Thyroid gland (tissue), 4 donors: ENCODE measurements around the gene TAS2R60. TPM values are rescaled to one million over a fixed set of nuclear protein-coding genes. Genes with fewer than 3 reads are reported as not detected.

Experiments
- DNase-seq, 2 donors: peaks; one replicate each; pipeline ENCODE4 v3.0.0-alpha.2; 2019
- H3K27ac ChIP-seq, 3 donors: fragments of 200-600 bp; sonication (generic); 1 replicate in 2 of 3; 2 replicates in 1 of 3; pipeline ENCODE4 v1.5.1; 2016 to 2019; ENCODE audit warnings: mild to moderate bottlenecking in 1 of 3, moderate library complexity in 1 of 3
- H3K27me3 ChIP-seq: fragments of 200-600 bp; sonication (generic); one replicate; pipeline ENCODE4 v1.5.1; 2019
- H3K36me3 ChIP-seq, 2 donors: fragments of 200-600 bp; sonication (generic); one replicate each; pipeline ENCODE4 v1.5.1; 2016 to 2019
- H3K4me1 ChIP-seq, 2 donors: fragments of 200-600 bp; sonication (generic); one replicate each; pipeline ENCODE4 v1.5.1; 2017 to 2019
- H3K4me3 ChIP-seq, 3 donors: fragments of 200-600 bp; sonication (generic); replicated peaks in 1 of 3; 1 replicate in 2 of 3; 2 replicates in 1 of 3; pipeline ENCODE4 v1.5.1; 2016; ENCODE audit warnings: mild to moderate bottlenecking in 1 of 3
- H3K9me3 ChIP-seq: fragments of 200-600 bp; sonication (generic); one replicate; pipeline ENCODE4 v1.5.1; 2017
- POLR2A ChIP-seq, 2 donors: fragments of 450-650 bp; IDR thresholded peaks; one replicate each; pipeline ENCODE4 v1.6.1; 2017; ENCODE audit warnings: antibody characterized with exemption in 2 of 2, mild to moderate bottlenecking in 2 of 2, moderate library complexity in 1 of 2
- WGBS, 2 donors: methylation state at CpG; one replicate each; pipeline ENCODE4 v1.1.5; 2017; 5-methylcytosine and 5-hydroxymethylcytosine counted together
- intact Hi-C: fragments of 100-400 bp; cut with DNase I; formaldehyde crosslinking; loops from one replicate; pipeline ENCODE4 v1.15.1; 2023
- total RNA-seq, 4 donors: library from RNA; depleted of rRNA; stranded (reverse); fragments of >200 nt; gene quantifications; one replicate each; pipeline ENCODE4 v1.2.3, GENCODE V29; 2016
- TF ChIP-seq, protein P1 (sequence below), 6 experiments: fragments of 200-600 bp in 3 of 6; fragments of 450-650 bp in 3 of 6; sonication (generic) in 3 of 6; IDR thresholded peaks; one replicate each; pipeline ENCODE4 v1.5.1; 2016 to 2019; ENCODE audit warnings: antibody characterized with exemption in 6 of 6, mild to moderate bottlenecking in 2 of 6, inconsistent platforms in 1 of 6, moderate library complexity in 1 of 6

TAS2R60 gene
- total RNA-seq, 4 donors from 2014 or later, result not detected

GRCh38 chr7:143492043-143492471 is 48.8 kb downstream of the TAS2R60 start:
- no peak overlapping the region for H3K4me3 ChIP-seq
- intact Hi-C loops, result no loop called here

DNA sequence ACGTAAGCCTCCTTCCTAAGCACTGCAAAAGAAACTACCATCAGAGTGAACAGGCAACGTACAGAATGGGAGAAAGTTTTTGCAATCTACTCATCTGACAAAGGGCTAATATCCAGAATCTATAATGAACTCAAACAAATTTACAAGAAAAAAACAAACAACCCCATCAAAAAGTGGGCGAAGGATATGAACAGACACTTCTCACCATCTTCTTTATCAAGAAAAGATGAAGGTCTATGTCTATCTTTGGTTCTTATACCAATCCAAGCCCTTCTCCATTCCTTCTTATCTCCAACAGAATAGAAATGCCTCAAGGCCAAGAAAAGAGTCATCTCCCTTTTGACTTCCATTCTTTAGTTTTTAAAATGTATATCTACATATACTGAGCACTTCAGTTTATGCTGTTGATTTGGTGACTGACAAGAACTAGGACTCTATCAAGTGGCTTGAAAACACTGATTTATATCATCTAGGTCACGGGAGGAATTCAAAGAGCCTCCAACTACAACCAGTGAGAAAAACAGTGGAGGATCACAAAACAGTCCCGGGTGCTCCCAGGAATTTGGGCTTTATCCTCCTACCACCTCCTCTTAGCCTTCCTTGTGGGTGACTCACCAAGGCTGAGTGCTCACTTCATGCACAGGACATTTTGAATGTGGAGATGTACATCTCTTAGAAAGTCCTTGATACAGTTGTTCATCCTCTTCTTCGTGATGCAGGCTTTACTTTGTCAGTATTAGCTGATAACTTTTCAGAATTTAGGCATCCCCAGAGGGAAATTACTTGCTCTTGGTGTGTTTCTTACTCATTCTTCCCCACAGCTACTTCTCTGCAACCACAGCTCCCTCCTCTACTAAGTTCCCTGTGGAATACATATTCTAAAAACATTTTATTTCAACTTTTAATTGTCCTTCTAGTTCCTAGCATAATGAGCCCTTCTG is 49.8 kb downstream of the TAS2R60 start:
- H3K27me3 ChIP-seq, result no peaks in the 10 kb centered on the region
- 76 to 81% methylated on average over 6 of the region's 6 CpGs for WGBS, 2 donors
- no peaks in the 10 kb centered on the region for H3K36me3 ChIP-seq
- no peak for DNase-seq
- H3K27ac ChIP-seq, result no peak overlapping the region
- no peak overlapping the region for H3K4me3 ChIP-seq
- TF ChIP-seq POLR2A (IDR thresholded peaks at IDR 0.05), result no peak
- TF ChIP-seq, protein P1, sequence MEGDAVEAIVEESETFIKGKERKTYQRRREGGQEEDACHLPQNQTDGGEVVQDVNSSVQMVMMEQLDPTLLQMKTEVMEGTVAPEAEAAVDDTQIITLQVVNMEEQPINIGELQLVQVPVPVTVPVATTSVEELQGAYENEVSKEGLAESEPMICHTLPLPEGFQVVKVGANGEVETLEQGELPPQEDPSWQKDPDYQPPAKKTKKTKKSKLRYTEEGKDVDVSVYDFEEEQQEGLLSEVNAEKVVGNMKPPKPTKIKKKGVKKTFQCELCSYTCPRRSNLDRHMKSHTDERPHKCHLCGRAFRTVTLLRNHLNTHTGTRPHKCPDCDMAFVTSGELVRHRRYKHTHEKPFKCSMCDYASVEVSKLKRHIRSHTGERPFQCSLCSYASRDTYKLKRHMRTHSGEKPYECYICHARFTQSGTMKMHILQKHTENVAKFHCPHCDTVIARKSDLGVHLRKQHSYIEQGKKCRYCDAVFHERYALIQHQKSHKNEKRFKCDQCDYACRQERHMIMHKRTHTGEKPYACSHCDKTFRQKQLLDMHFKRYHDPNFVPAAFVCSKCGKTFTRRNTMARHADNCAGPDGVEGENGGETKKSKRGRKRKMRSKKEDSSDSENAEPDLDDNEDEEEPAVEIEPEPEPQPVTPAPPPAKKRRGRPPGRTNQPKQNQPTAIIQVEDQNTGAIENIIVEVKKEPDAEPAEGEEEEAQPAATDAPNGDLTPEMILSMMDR (IDR thresholded peaks at IDR 0.05), result no peak
- no peaks in the 10 kb centered on the region for H3K9me3 ChIP-seq
- H3K4me1 ChIP-seq, result no peaks in the 10 kb centered on the region
- intact Hi-C loops, result no loop called here

More at GRCh38 chr7:143492043-143492471, 48.8 kb downstream of the TAS2R60 start:
- WGBS, 2 donors, result 85 to 94% methylated on average over 2 of the region's 2 CpGs
- peaks cover 5 to 8% of the 10 kb centered on the region in 2 donors for H3K4me1 ChIP-seq
- TF ChIP-seq, protein P1 (IDR thresholded peaks at IDR 0.05), result no peak
- no peak for TF ChIP-seq POLR2A (IDR thresholded peaks at IDR 0.05)
- no peak for DNase-seq
- H3K9me3 ChIP-seq, result no peaks in the 10 kb centered on the region
- H3K27ac ChIP-seq, result no peak overlapping the region
- no peaks in the 10 kb centered on the region for H3K36me3 ChIP-seq
- H3K27me3 ChIP-seq, result no peaks in the 10 kb centered on the region

DNA sequence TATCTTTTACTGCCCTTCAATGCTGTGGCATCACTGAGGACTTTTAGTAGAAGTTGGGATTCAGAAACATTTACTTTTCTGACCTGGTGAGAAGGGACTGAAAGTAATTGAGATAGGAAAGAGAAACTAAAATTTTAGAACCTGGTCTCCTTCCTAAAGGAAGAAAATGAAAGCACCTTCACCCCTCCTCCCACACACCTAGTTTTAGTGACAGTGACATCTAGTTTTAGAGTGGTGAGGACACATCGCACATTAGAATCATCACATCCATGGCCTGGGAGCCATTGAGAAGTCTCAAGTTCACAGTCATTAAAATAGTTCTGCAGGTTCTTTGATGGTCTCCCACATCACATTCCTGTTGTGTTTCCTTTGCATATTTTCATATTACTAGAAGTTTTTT is 50.5 kb downstream of the TAS2R60 start:
- intact Hi-C loops, result no loop called here
- no peaks in the 10 kb centered on the region for H3K27me3 ChIP-seq
- DNase-seq, result no peak
- no peaks in the 10 kb centered on the region for H3K9me3 ChIP-seq
- H3K36me3 ChIP-seq, result no peaks in the 10 kb centered on the region
- no peaks in the 10 kb centered on the region for H3K4me1 ChIP-seq
- WGBS, 2 donors, result 93 to 94% methylated on average over 1 of the region's 1 CpG
- TF ChIP-seq, protein P1 (IDR thresholded peaks at IDR 0.05), result no peak
- no peak overlapping the region for H3K27ac ChIP-seq
- no peak overlapping the region for H3K4me3 ChIP-seq

Other genes with a start within 250 kb of the TAS2R60 start
- gene TAS2R40, start 221.4 kb upstream of the TAS2R60 start, total RNA-seq, result not detected
- gene GSTK1, start 180.0 kb upstream of the TAS2R60 start, total RNA-seq, result 100 to 1,000 TPM; 147 to 319 (median 220) TPM
- 10 to 100 TPM in 2 of 4 donors, 1 to 10 TPM in 2; 6.6 to 50.2 (median 19.6) TPM for gene TMEM139, start 158.5 kb upstream of the TAS2R60 start, total RNA-seq
- 10 to 100 TPM; 13.0 to 21.7 (median 17.5) TPM for gene CASP2, start 155.1 kb upstream of the TAS2R60 start, total RNA-seq
- not detected for gene CLCN1, start 127.3 kb upstream of the TAS2R60 start, total RNA-seq
- under 1 TPM in 2 of 4 donors, not detected in 2; 0.11 to 0.54 TPM for gene FAM131B, start 80.7 kb upstream of the TAS2R60 start, total RNA-seq
- 10 to 100 TPM; 24.6 to 55.4 (median 31.3) TPM for gene ZYX, start 62.1 kb upstream of the TAS2R60 start, total RNA-seq
- 10 to 100 TPM in 3 of 4 donors, 1 to 10 TPM in 1; 7.5 to 22.4 (median 16.4) TPM for gene EPHA1, start 34.6 kb upstream of the TAS2R60 start, total RNA-seq
- gene TAS2R41, start 34.4 kb downstream of the TAS2R60 start, total RNA-seq, result not detected
- 1 to 10 TPM in 3 of 4 donors, not detected in 1; 1.0 to 5.9 (median 3.3) TPM for gene CTAGE15, start 128.3 kb downstream of the TAS2R60 start, total RNA-seq
- gene TCAF2, start 177.5 kb downstream of the TAS2R60 start, total RNA-seq, result 1 to 10 TPM; 1.0 to 2.4 (median 1.8) TPM